Duodenal mucosa (tissue), 2 donors: ENCODE data around the gene ALKBH7.

ENCODE experiments used
- H3K27ac ChIP-seq: one replicate; pipeline ENCODE4 v1.7.0; 2013; ENCODE audit warnings: low read depth, low read length
- H3K27me3 ChIP-seq, 2 donors: one replicate each; pipeline ENCODE4 v1.7.0; 2013; ENCODE audit warnings: low read length in 2 of 2, control low read depth in 1 of 2; ENCODE audit not compliant: insufficient read depth in 2 of 2, control insufficient read depth in 1 of 2
- H3K36me3 ChIP-seq, 2 donors: one replicate each; pipeline ENCODE4 v1.7.0; 2013; ENCODE audit warnings: low read length in 2 of 2, control low read depth in 1 of 2; ENCODE audit not compliant: insufficient read depth in 2 of 2, control insufficient read depth in 1 of 2
- H3K4me1 ChIP-seq, 2 donors: one replicate each; pipeline ENCODE4 v1.7.0; 2013; ENCODE audit warnings: low read length in 2 of 2, control low read depth in 1 of 2; ENCODE audit not compliant: insufficient read depth in 2 of 2, control insufficient read depth in 1 of 2
- H3K4me3 ChIP-seq, 2 donors: one replicate each; pipeline ENCODE4 v1.7.0; 2013; ENCODE audit warnings: low read length in 2 of 2, low read depth in 1 of 2
- H3K9ac ChIP-seq, 2 donors: one replicate each; pipeline ENCODE4 v1.7.0; 2013; ENCODE audit warnings: low read length in 2 of 2, low read depth in 1 of 2
- H3K9me3 ChIP-seq, 2 donors: one replicate each; pipeline ENCODE4 v1.7.0; 2013; ENCODE audit warnings: low read length in 2 of 2, control low read depth in 1 of 2; ENCODE audit not compliant: control insufficient read depth in 1 of 2

The ALKBH7 gene

DNA sequence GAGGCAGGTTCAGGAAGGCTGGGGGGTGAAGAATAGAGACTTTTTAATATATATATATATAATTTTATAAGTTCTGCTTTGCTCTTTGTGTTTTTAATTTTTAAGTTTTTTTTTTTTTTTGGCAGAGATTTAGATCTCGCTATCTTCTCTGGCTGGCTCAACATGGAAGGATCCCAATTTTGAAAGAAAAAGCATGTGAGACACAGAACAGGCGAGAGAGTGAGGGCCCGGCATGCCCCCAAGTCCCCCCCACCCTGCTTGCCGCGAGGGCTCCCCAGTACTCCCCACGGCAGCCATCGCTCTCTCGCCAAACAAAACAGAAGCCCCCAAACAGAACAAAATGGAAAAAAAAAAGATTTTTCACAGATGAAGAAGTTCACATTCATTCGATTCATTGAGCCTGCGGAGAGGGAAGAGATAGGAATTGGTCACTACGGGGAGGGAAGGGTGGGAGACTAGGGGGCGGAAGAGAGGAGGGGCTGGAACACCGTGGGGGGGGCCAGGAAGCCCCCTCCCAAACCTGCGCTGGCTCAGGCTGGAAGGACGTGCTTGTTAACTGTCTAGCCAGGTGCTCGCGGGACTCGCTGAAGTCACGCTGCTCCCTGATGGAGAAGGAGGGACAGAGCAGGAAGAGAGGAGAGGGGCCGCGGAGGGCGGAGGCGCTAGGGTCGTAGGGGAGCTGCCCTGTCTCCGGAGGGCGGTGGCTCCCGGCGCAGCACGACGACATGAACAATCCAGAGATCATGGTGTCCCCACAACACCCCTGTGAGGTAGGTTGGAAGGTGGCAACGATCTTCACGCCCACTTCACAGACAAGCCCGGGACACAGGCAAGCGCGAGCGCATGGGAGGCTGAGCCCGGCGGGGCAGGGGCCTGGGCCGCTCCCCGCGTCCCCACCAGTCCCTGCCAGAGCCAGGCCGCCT lies 41.4 kb downstream of the ALKBH7 start:
- Histone ChIP-seq H3K27ac (no peak overlapping the region), H3K4me1 (peaks cover 0 to 7% of the 10 kb centered on the region in 2 donors), H3K4me3 (no peak overlapping the region), H3K27me3 (no peaks in the 10 kb centered on the region), H3K9ac (no peak overlapping the region), H3K9me3 (no peaks in the 10 kb centered on the region), H3K36me3 (peaks cover 34 to 45% of the 10 kb centered on the region in 2 donors)

DNA sequence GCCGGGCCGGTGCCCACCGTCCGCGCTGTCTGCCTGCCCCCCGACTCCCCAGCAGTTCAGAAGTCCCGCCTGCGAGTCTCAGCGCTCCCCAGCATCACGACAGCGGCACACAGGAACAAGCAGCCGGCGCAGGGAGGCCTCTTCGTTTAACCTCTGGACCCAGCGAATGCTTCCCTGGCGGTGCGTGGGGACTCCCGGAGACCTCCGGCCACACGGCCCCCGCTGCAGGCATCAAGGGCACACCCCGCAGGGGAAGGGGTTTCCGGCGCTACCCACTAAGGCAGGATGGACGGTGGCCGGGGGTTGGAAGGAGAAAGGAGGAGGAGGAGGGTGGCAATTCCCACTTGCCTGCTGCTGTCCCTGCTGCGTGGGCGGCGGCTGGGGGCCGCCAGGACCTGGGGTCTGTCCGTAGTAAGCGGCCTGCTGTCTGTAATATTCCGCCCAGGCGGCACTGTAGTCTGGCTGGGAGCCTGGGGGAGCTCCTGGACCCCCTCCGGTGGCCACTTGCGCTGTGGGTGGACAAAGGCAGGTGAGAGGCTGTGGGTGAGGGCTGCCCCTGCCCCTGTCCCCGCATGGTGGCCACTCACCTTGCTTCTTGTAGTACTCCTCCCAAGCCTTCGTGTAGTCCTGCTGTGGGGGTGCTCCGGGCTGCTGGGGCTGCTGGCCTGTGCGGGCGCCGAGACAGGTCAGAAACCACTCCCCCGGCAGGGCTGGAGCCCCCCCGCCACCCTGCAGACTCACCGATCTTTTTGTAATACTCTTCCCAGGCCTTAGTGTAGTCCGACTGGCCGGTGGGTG lies 42.4 kb downstream of the ALKBH7 start:
- no peak overlapping the region for H3K27ac ChIP-seq
- no peak overlapping the region for H3K4me3 ChIP-seq
- peaks cover 0 to 7% of the 10 kb centered on the region in 2 donors for H3K4me1 ChIP-seq
- no peaks in the 10 kb centered on the region for H3K27me3 ChIP-seq
- H3K9ac ChIP-seq, result no peak overlapping the region
- H3K36me3 ChIP-seq, result peaks cover 42 to 55% of the 10 kb centered on the region in 2 donors
- H3K9me3 ChIP-seq, result no peaks in the 10 kb centered on the region

DNA sequence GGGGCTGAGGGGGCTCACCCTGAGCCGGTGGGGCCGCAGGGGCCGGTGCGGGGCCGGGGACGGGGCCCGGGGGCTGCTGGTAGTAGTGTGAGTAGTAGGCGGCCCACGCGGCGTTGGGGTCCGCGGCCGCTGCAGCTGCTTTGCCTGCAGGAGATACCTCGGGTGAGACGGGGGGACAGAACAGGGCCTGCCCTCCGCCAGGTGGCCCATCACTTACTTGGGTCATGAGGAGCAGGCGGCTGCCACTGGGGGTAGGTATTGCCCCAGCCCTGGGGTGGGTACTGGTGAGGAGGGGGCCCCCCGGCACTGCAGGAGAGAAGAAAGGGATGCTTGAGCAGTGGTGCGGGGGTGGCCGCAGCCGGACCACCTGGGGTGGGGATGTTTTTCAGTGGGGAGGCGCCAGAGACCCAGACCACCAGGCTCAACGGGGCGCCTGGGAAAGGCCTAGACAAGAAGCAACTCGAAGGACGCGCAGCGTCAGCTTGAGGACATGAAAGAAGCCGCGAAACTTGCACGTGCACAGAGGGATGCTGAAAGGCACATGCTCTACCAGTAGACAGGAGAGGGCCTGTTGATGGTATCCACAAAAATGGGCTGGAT lies 43.1 kb downstream of the ALKBH7 start:
- Histone ChIP-seq H3K27ac (no peak overlapping the region), H3K4me3 (no peak overlapping the region), H3K27me3 (no peaks in the 10 kb centered on the region)

DNA sequence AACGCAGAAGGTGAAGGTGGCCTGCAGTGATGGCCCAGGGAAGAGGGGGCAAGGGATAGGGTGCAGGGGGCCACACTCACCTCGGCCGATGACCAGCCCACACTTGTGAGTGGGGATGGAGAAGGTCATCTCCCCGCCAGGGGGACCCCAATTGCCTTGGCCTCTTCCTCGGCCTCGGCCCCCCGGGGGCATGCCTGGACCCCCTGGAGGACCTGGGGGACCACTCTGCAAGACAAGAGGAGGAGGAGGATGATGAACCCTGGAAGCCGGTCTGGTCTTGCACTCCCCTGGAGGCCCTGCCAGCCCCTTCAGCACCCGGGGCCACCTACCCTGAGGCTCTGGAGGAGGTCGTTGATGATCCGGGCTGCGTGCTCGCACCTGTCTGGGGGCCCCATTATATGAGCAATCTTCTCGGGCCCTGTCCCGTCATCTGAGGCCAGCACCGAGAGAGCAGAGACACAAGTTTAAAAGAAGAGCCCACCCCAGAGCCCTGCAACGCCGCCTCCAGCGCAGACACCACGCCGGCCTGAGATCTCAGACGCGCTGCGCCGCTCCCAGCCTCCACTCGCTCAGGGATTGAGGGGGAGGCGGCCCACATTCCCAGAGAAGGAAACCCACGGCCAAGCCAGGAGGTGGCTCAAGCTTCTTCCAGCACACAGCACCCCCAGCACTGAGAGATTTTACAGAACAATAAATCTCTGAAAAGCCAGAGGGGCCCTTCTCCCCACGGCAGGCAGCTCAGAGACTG lies 44.2 kb downstream of the ALKBH7 start:
- Histone ChIP-seq H3K4me3 (no peak overlapping the region), H3K9me3 (no peaks in the 10 kb centered on the region), H3K9ac (no peak overlapping the region), H3K27me3 (no peaks in the 10 kb centered on the region), H3K36me3 (peaks cover 42 to 74% of the 10 kb centered on the region in 2 donors), H3K4me1 (peaks cover 0 to 7% of the 10 kb centered on the region in 2 donors), H3K27ac (no peak overlapping the region)

More for the DNA sequence above, 43.1 kb downstream of the ALKBH7 start:
- Histone ChIP-seq H3K36me3 (peaks cover 42 to 62% of the 10 kb centered on the region in 2 donors), H3K9ac (no peak overlapping the region), H3K9me3 (no peaks in the 10 kb centered on the region), H3K4me1 (peaks cover 0 to 7% of the 10 kb centered on the region in 2 donors)

DNA sequence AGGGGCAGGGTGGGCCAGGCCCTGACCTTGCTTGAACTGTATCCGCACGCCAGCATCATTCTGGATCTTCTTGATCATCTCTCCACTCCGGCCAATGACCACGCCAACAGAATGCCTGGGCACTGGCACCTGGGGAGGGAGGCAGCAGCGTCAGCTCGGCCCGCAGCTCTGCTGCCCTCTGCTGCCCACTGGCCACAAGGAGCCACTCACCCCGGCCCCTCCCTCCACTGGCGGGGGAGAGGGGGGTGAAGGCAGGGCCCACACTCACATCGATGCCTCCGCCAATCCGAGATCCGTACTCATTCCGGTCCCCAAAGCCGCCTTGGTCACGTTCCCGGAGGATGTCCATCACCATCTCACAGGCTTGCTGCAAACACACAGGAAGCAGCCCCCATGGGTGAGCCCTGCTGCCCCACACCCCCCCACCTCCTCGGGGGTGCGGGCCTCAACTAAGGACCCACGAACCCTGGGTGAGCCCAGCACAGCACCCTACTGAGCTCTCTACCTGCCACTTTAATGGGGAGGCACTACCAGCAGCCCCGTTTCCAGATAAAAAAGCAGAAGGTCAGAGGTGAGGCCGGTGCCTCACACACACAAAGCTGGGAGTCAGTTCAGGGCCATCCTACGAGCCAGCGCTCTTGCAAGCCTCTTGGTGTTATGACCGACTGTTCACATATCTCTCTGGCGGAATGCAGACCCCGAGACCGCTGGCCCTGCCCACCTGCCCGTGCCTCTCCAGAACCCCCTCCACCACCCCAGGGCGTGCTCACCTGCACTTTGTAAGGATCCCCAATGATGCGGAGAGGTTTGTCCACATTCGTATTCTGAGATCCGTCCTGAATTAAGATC lies 45.3 kb downstream of the ALKBH7 start:
- Histone ChIP-seq H3K9ac (no peak overlapping the region), H3K36me3 (peaks cover 42 to 75% of the 10 kb centered on the region in 2 donors), H3K4me3 (no peak overlapping the region), H3K27ac (no peak overlapping the region), H3K27me3 (no peaks in the 10 kb centered on the region), H3K9me3 (no peaks in the 10 kb centered on the region), H3K4me1 (peaks cover 10 to 12% of the 10 kb centered on the region in 2 donors)

DNA sequence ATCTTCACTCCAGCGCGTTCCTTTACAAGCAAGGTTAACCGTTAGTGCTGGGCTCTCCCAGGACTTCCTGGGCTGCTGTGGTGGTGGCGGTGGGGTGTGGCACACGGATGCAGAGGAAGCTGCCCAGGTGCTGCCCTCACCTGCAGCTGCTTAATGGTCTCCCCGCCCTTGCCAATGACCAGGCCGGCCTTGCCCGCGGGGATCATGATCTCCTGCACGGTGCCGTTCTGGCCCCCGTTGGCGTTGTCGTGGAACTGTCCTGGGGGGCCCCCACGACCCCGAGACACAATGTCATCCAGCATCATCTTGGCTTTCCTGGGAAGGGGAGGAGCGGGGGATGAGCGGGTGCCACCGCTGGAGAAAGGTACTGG lies 46.0 kb downstream of the ALKBH7 start:
- H3K4me3 ChIP-seq, result no peak overlapping the region
- no peak overlapping the region for H3K27ac ChIP-seq
- H3K36me3 ChIP-seq, result peaks cover 42 to 75% of the 10 kb centered on the region in 2 donors
- peaks cover 16 to 18% of the 10 kb centered on the region in 2 donors for H3K4me1 ChIP-seq
- no peaks in the 10 kb centered on the region for H3K9me3 ChIP-seq
- no peaks in the 10 kb centered on the region for H3K27me3 ChIP-seq
- H3K9ac ChIP-seq, result no peak overlapping the region

DNA sequence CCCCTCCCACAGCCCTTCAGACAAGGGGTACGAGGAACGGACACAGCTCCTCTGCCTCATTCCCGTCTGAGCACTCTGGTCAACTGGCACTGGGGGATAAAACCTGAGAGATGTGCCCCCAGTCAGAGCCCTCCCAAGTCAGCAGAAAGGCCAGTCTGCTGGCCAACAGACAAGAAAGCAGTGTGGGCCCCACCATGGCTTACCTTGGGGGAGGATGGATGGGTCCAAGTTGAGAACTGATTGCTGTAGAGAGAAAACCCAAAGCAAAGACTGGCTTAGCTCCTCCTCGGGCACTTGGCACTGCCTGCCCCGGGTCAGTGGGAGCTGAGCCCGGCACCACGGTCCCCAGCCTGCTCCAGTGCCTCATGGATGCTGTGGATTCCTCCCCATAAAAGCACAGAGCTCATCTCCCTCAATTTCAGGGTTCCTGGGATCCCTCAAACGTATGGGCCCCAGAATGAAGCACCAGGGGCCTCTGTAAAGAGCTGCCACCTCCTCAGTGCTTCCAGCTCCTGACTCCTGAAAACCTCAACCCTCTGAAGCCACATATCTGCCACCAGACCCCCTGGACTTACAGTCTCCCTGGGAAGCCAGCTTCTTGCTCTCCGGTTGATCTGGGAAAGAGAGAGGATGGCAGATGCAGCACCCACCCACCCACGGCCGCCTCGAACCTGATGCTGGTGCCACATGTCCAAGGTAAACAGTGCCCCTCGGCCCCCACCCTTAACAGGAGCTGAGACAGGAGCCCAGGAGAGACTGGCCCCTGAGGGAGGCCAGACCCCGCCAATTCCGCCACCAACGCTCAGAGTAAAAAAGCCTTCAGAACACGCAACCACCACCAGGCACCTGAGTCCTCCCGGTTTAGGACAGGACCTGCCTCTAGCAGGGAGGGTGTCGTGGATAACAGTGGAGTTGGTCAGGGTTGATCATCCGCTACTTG lies 48.8 kb downstream of the ALKBH7 start:
- no peak overlapping the region for H3K4me3 ChIP-seq
- no peak overlapping the region for H3K9ac ChIP-seq
- H3K4me1 ChIP-seq, result peaks cover 21 to 25% of the 10 kb centered on the region in 2 donors
- peaks cover 30 to 56% of the 10 kb centered on the region in 2 donors for H3K36me3 ChIP-seq
- no peaks in the 10 kb centered on the region for H3K9me3 ChIP-seq
- H3K27me3 ChIP-seq, result no peaks in the 10 kb centered on the region
- H3K27ac ChIP-seq, result no peak overlapping the region

DNA sequence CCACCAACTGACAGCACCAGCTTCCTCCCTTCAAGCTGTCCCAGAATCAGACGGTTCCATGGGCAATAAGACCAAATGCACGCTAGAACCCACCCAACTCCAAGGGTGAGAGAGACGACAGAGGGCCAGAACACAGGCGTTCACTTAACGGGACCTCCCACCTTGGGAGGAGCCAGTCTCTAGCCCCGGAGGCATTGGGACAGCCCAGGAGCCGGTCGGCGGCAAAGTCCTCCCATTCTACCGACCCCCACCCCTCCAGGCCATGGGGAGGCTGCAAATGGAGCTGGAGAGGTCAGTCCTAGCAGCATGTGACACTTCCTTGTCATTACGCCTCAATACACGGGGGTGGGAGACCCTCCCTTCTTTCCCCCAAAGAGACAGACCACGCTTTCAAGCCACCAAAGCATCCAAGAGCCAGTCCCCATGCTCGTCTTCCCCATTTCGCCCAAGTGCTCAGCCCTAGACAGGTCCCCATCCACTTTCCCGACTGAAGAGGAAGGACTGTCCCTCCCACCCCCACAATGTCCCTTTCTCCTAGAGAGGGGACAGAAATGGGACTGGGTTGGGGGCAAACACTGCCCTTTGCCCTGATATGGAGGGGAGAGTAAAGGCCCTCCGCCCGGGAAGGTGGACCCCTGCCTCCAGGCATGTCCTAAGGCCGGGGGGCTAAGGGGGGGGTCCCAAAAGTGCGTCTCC lies 51.1 kb downstream of the ALKBH7 start:
- H3K27me3 ChIP-seq, result no peaks in the 10 kb centered on the region

More for the DNA sequence above, 51.1 kb downstream of the ALKBH7 start:
- peak overlapping the region; percentile 22 for H3K27ac ChIP-seq
- H3K9me3 ChIP-seq, result no peaks in the 10 kb centered on the region
- H3K9ac ChIP-seq, result peak overlapping the region; percentile 75 to 82
- H3K4me1 ChIP-seq, result peaks cover 21 to 25% of the 10 kb centered on the region in 2 donors
- H3K4me3 ChIP-seq, result peak overlapping the region; percentile 91 to 96
- peaks cover 11 to 33% of the 10 kb centered on the region in 2 donors for H3K36me3 ChIP-seq
